ENCODE results near the gene ZNF221.

DNA sequence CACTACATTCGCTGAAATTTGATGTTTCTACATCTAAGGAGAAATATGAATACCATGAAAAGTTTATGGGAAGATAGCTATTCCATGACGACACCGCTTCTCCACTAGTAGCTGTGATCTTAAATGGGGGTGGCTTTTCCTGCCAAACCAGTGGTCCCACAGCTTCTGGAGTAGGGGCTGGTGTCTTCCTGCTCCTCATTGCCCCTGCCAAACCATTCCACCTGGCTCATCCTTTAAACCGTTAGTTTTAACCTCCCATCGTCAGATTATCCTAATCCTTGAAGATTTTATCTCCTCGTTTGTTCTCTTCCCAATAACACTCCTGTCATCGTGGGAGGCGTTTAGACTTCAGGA is 51.2 kb downstream of the ZNF221 start:
- TF ChIP-seq, protein P1, sequence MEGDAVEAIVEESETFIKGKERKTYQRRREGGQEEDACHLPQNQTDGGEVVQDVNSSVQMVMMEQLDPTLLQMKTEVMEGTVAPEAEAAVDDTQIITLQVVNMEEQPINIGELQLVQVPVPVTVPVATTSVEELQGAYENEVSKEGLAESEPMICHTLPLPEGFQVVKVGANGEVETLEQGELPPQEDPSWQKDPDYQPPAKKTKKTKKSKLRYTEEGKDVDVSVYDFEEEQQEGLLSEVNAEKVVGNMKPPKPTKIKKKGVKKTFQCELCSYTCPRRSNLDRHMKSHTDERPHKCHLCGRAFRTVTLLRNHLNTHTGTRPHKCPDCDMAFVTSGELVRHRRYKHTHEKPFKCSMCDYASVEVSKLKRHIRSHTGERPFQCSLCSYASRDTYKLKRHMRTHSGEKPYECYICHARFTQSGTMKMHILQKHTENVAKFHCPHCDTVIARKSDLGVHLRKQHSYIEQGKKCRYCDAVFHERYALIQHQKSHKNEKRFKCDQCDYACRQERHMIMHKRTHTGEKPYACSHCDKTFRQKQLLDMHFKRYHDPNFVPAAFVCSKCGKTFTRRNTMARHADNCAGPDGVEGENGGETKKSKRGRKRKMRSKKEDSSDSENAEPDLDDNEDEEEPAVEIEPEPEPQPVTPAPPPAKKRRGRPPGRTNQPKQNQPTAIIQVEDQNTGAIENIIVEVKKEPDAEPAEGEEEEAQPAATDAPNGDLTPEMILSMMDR (IDR thresholded peaks at IDR 0.05) = no peak
- TF ChIP-seq SIN3A (IDR thresholded peaks at IDR 0.05; ENCODE audit: borderline replicate concordance, insufficient read depth, low read depth, low read length) (no peak), POLR2AphosphoS5 (IDR thresholded peaks at IDR 0.05; ENCODE audit: low read depth, low read length) (no peak)
- TF ChIP-seq, protein P2, sequence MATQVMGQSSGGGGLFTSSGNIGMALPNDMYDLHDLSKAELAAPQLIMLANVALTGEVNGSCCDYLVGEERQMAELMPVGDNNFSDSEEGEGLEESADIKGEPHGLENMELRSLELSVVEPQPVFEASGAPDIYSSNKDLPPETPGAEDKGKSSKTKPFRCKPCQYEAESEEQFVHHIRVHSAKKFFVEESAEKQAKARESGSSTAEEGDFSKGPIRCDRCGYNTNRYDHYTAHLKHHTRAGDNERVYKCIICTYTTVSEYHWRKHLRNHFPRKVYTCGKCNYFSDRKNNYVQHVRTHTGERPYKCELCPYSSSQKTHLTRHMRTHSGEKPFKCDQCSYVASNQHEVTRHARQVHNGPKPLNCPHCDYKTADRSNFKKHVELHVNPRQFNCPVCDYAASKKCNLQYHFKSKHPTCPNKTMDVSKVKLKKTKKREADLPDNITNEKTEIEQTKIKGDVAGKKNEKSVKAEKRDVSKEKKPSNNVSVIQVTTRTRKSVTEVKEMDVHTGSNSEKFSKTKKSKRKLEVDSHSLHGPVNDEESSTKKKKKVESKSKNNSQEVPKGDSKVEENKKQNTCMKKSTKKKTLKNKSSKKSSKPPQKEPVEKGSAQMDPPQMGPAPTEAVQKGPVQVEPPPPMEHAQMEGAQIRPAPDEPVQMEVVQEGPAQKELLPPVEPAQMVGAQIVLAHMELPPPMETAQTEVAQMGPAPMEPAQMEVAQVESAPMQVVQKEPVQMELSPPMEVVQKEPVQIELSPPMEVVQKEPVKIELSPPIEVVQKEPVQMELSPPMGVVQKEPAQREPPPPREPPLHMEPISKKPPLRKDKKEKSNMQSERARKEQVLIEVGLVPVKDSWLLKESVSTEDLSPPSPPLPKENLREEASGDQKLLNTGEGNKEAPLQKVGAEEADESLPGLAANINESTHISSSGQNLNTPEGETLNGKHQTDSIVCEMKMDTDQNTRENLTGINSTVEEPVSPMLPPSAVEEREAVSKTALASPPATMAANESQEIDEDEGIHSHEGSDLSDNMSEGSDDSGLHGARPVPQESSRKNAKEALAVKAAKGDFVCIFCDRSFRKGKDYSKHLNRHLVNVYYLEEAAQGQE (IDR thresholded peaks at IDR 0.05; ENCODE audit: insufficient read depth in 1 of 2, low read depth in 2 of 2, low read length in 1 of 2) = no peak
